Measurements from ENCODE around the gene TNFAIP2.

The TNFAIP2 gene

GRCh38 chr14:103123634-103124500 lies 606 bp downstream of the TNFAIP2 start:
- DNase-seq = peak; percentile 34

- no peak for DNase-seq
Observed at GRCh38 chr14:103124501-103125001, 1.3 kb downstream of the TNFAIP2 start.

GRCh38 chr14:103125098-103126070 lies 2.1 kb downstream of the TNFAIP2 start:
- no peak for DNase-seq

- no peak for DNase-seq
Observed at GRCh38 chr14:103126088-103126872, 3.0 kb downstream of the TNFAIP2 start.

GRCh38 chr14:103126873-103127304 lies 3.6 kb downstream of the TNFAIP2 start:
- DNase-seq = no peak

GRCh38 chr14:103127356-103127755 lies 4.1 kb downstream of the TNFAIP2 start:
- no peak for DNase-seq

GRCh38 chr14:103127861-103128598 lies 4.8 kb downstream of the TNFAIP2 start:
- DNase-seq = no peak

GRCh38 chr14:103128631-103129300 lies 5.5 kb downstream of the TNFAIP2 start:
- DNase-seq = no peak

GRCh38 chr14:103129301-103130016 lies 6.2 kb downstream of the TNFAIP2 start:
- no peak for DNase-seq

GRCh38 chr14:103130017-103130764 lies 6.9 kb downstream of the TNFAIP2 start:
- no peak for DNase-seq

- DNase-seq = no peak
Observed at GRCh38 chr14:103130965-103131364, 7.7 kb downstream of the TNFAIP2 start.

GRCh38 chr14:103131580-103131979 lies 8.3 kb downstream of the TNFAIP2 start:
- no peak for DNase-seq

GRCh38 chr14:103132381-103133209 lies 9.3 kb downstream of the TNFAIP2 start:
- no peak for DNase-seq

GRCh38 chr14:103133210-103134140 lies 10.2 kb downstream of the TNFAIP2 start:
- no peak for DNase-seq

- no peak for DNase-seq
Observed at GRCh38 chr14:103134405-103134804, 11.1 kb downstream of the TNFAIP2 start.

GRCh38 chr14:103134919-103135318 lies 11.7 kb downstream of the TNFAIP2 start:
- DNase-seq = no peak

All from hematopoietic multipotent progenitor cell treated with erythropoietin and hydrocortisone succinate and interleukin-3 and kit ligand, for 4 days (in vitro differentiated cells).